SK-N-SH (cell line): Measurements from ENCODE around the gene ADAP1.

Experiments used
- CTCF ChIP-seq: fragments of 200-600 bp; sonication (generic); IDR thresholded peaks from 2 replicates; pipeline ENCODE4 v1.6.1; 2017; ENCODE audit warnings: antibody characterized with exemption, mild to moderate bottlenecking, moderate library complexity
- GABPA ChIP-seq: IDR thresholded peaks from 2 replicates; pipeline ENCODE4 v1.4.0; 2012; ENCODE audit warnings: low read depth, mild to moderate bottlenecking
- JUND ChIP-seq: IDR thresholded peaks from 2 replicates; pipeline ENCODE4 v1.4.0; 2012
- POLR2AphosphoS5 ChIP-seq: IDR thresholded peaks from 2 replicates; pipeline ENCODE4 v1.6.1; 2012; ENCODE audit warnings: low read depth, low read length
- RAD21 ChIP-seq: IDR thresholded peaks from 2 replicates; pipeline ENCODE4 v1.6.1; 2012; ENCODE audit warnings: mild to moderate bottlenecking, low read length
- RFX5 ChIP-seq: IDR thresholded peaks from 2 replicates; pipeline ENCODE4 v1.6.1; 2012; ENCODE audit warnings: mild to moderate bottlenecking, improper control_type of control experiment, low read length
- SIN3A ChIP-seq: IDR thresholded peaks from 2 replicates; pipeline ENCODE4 v1.6.1; 2012; ENCODE audit warnings: low read depth, mild to moderate bottlenecking, low read length, moderate library complexity, borderline replicate concordance
- TCF12 ChIP-seq: IDR thresholded peaks from 2 replicates; pipeline ENCODE4 v1.4.0; 2012
- YY1 ChIP-seq: IDR thresholded peaks from 2 replicates; pipeline ENCODE4 v1.4.0; 2012; ENCODE audit warnings: low read depth, mild to moderate bottlenecking
- ZBTB33 ChIP-seq: IDR thresholded peaks from 2 replicates; pipeline ENCODE4 v1.4.0; 2012; ENCODE audit warnings: low read depth, borderline replicate concordance
- TF ChIP-seq, protein P1 (sequence below): IDR thresholded peaks from 2 replicates; pipeline ENCODE4 v1.6.1; 2012; ENCODE audit warnings: mild to moderate bottlenecking, low read depth, low read length, moderate library complexity

DNA sequence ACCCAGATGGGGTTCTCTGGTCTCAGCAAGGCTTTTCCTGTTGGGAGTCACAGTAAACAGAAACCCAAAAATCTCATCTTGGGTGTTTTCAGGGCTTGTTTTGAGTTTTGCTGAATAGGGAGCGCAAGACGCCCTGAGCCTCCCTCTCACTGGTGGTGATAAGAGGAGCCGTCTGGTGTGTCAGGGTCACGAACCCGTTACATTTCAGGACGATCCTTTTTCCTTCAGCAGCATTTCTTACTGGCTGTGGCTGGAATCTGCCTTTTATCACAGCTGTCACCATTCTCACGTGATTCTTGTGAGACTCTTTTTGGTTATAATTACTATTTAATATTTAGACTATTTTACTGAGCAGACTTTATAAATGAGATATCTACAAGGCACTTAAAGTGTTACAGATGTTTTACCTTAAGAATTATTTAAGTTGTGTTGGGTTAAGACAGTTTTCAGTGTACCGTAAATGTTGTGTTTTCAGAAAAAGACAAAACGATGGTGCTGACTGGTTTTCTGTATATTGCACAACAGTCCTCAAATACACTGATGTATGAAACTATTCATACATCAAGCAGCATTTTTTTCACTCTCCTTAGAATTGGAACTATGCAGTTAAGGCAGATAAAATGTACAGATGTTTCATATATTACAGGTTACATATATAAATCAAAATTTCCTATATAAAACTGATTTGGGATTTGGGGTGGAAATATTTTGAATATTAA, 80.3 kb downstream of the ADAP1 start:
- TF ChIP-seq ZBTB33 (no peak), RFX5 (no peak), CTCF (no peak), POLR2AphosphoS5 (no peak), TCF12 (no peak), JUND (no peak), GABPA (no peak), YY1 (no peak), SIN3A (no peak), RAD21 (no peak)
- TF ChIP-seq, protein P1, sequence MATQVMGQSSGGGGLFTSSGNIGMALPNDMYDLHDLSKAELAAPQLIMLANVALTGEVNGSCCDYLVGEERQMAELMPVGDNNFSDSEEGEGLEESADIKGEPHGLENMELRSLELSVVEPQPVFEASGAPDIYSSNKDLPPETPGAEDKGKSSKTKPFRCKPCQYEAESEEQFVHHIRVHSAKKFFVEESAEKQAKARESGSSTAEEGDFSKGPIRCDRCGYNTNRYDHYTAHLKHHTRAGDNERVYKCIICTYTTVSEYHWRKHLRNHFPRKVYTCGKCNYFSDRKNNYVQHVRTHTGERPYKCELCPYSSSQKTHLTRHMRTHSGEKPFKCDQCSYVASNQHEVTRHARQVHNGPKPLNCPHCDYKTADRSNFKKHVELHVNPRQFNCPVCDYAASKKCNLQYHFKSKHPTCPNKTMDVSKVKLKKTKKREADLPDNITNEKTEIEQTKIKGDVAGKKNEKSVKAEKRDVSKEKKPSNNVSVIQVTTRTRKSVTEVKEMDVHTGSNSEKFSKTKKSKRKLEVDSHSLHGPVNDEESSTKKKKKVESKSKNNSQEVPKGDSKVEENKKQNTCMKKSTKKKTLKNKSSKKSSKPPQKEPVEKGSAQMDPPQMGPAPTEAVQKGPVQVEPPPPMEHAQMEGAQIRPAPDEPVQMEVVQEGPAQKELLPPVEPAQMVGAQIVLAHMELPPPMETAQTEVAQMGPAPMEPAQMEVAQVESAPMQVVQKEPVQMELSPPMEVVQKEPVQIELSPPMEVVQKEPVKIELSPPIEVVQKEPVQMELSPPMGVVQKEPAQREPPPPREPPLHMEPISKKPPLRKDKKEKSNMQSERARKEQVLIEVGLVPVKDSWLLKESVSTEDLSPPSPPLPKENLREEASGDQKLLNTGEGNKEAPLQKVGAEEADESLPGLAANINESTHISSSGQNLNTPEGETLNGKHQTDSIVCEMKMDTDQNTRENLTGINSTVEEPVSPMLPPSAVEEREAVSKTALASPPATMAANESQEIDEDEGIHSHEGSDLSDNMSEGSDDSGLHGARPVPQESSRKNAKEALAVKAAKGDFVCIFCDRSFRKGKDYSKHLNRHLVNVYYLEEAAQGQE: no peak
